ENCODE data around the gene PRKACB.

Gene PRKACB

GRCh38 chr1:84117868-84118267, 26.2 kb upstream of the PRKACB start:
- Histone ChIP-seq H3K27ac (no peak overlapping the region), H3K4me3 (no peak overlapping the region), H3K4me2 (no peak overlapping the region), H3K9me3 (no peaks in the 10 kb centered on the region), H3K9ac (no peak overlapping the region), H3K36me3 (no peaks in the 10 kb centered on the region), H3K4me1 (no peaks in the 10 kb centered on the region), H3K27me3 (no peaks in the 10 kb centered on the region), H4K20me1 (no peaks in the 10 kb centered on the region)
- no peak for TF ChIP-seq Cebpa-rat (IDR thresholded peaks at IDR 0.05)

GRCh38 chr1:84121360-84121759, 22.7 kb upstream of the PRKACB start:
- no peak for TF ChIP-seq Cebpa-rat (IDR thresholded peaks at IDR 0.05)
- no peaks in the 10 kb centered on the region for H3K9me3 ChIP-seq
- no peak overlapping the region for H3K4me3 ChIP-seq
- no peaks in the 10 kb centered on the region for H3K27me3 ChIP-seq
- no peak overlapping the region for H3K27ac ChIP-seq
- H3K4me2 ChIP-seq = no peak overlapping the region
- no peak overlapping the region for H3K9ac ChIP-seq
- no peaks in the 10 kb centered on the region for H3K36me3 ChIP-seq
- H3K4me1 ChIP-seq = no peaks in the 10 kb centered on the region
- no peaks in the 10 kb centered on the region for H4K20me1 ChIP-seq

GRCh38 chr1:84122780-84123382, 21.2 kb upstream of the PRKACB start:
- Histone ChIP-seq H3K4me1 (no peaks in the 10 kb centered on the region), H3K27ac (no peak overlapping the region), H4K20me1 (no peaks in the 10 kb centered on the region), H3K36me3 (no peaks in the 10 kb centered on the region), H3K9ac (no peak overlapping the region), H3K27me3 (no peaks in the 10 kb centered on the region), H3K4me2 (no peak overlapping the region), H3K9me3 (no peaks in the 10 kb centered on the region), H3K4me3 (no peak overlapping the region)
- no peak for TF ChIP-seq Cebpa-rat (IDR thresholded peaks at IDR 0.05)

GRCh38 chr1:84133479-84133878, 10.6 kb upstream of the PRKACB start:
- no peaks in the 10 kb centered on the region for H3K9me3 ChIP-seq
- H3K9ac ChIP-seq = no peak overlapping the region
- no peak overlapping the region for H3K4me2 ChIP-seq
- no peak overlapping the region for H3K27ac ChIP-seq
- H3K36me3 ChIP-seq = no peaks in the 10 kb centered on the region
- H3K4me3 ChIP-seq = no peak overlapping the region
- TF ChIP-seq Cebpa-rat (IDR thresholded peaks at IDR 0.05) = no peak
- H4K20me1 ChIP-seq = no peaks in the 10 kb centered on the region
- H3K4me1 ChIP-seq = no peaks in the 10 kb centered on the region
- no peaks in the 10 kb centered on the region for H3K27me3 ChIP-seq

GRCh38 chr1:84135341-84135740, 8.7 kb upstream of the PRKACB start:
- Histone ChIP-seq H3K27me3 (no peaks in the 10 kb centered on the region), H3K4me2 (no peak overlapping the region), H3K36me3 (no peaks in the 10 kb centered on the region), H3K27ac (no peak overlapping the region), H4K20me1 (no peaks in the 10 kb centered on the region), H3K4me3 (no peak overlapping the region), H3K9ac (no peak overlapping the region), H3K9me3 (0 out of 2 replicates have a peak, but pooled peaks cover 4% of the 10 kb centered on the region), H3K4me1 (no peaks in the 10 kb centered on the region)
- TF ChIP-seq Cebpa-rat (IDR thresholded peaks at IDR 0.05) = no peak

- Histone ChIP-seq H3K27ac (no peak overlapping the region), H3K4me3 (no peak overlapping the region), H4K20me1 (no peaks in the 10 kb centered on the region), H3K4me2 (no peak overlapping the region), H3K9ac (no peak overlapping the region), H3K9me3 (0 out of 2 replicates have a peak, but pooled peaks cover 4% of the 10 kb centered on the region), H3K4me1 (peaks cover 31% of the 10 kb centered on the region), H3K27me3 (no peaks in the 10 kb centered on the region), H3K36me3 (no peaks in the 10 kb centered on the region)
- no peak for TF ChIP-seq Cebpa-rat (IDR thresholded peaks at IDR 0.05)
These were observed 2.7 kb upstream of the PRKACB start for GRCh38 chr1:84141182-84142003.

GRCh38 chr1:84145068-84145467, 997 bp downstream of the PRKACB start:
- H3K9ac ChIP-seq = no peak overlapping the region
- H3K9me3 ChIP-seq = no peaks in the 10 kb centered on the region

GRCh38 chr1:84146411-84147032, 2.5 kb downstream of the PRKACB start:
- no peaks in the 10 kb centered on the region for H4K20me1 ChIP-seq
- no peak overlapping the region for H3K27ac ChIP-seq
- H3K27me3 ChIP-seq = no peaks in the 10 kb centered on the region
- TF ChIP-seq Cebpa-rat (IDR thresholded peaks at IDR 0.05) = no peak
- H3K4me1 ChIP-seq = peaks cover 47% of the 10 kb centered on the region
- 0 out of 2 replicates have a peak, but pooled peaks cover 3% of the 10 kb centered on the region for H3K9me3 ChIP-seq
- no peak overlapping the region for H3K4me3 ChIP-seq
- H3K9ac ChIP-seq = no peak overlapping the region
- no peaks in the 10 kb centered on the region for H3K36me3 ChIP-seq
- 0 out of 2 replicates have a peak overlapping the region, but pooled peaks have one; percentile 10 for H3K4me2 ChIP-seq

More at GRCh38 chr1:84145068-84145467, 997 bp downstream of the PRKACB start:
- H4K20me1 ChIP-seq = no peaks in the 10 kb centered on the region
- H3K4me2 ChIP-seq = peak overlapping the region; percentile 54
- peaks cover 34% of the 10 kb centered on the region for H3K4me1 ChIP-seq
- no peaks in the 10 kb centered on the region for H3K36me3 ChIP-seq
- no peak for TF ChIP-seq Cebpa-rat (IDR thresholded peaks at IDR 0.05)
- H3K27ac ChIP-seq = 0 out of 2 replicates have a peak overlapping the region, but pooled peaks have one; percentile 7
- H3K4me3 ChIP-seq = peak overlapping the region; percentile 32; the same call in 1 of the 2 replicates
- no peaks in the 10 kb centered on the region for H3K27me3 ChIP-seq

- Histone ChIP-seq H3K4me1 (peaks cover 59% of the 10 kb centered on the region), H3K9ac (no peak overlapping the region), H3K27me3 (no peaks in the 10 kb centered on the region), H3K9me3 (0 out of 2 replicates have a peak, but pooled peaks cover 3% of the 10 kb centered on the region), H4K20me1 (no peaks in the 10 kb centered on the region), H3K4me3 (no peak overlapping the region), H3K36me3 (no peaks in the 10 kb centered on the region), H3K27ac (no peak overlapping the region), H3K4me2 (no peak overlapping the region)
- TF ChIP-seq Cebpa-rat (IDR thresholded peaks at IDR 0.05) = no peak
These were observed 4.7 kb downstream of the PRKACB start for GRCh38 chr1:84148758-84149157.

GRCh38 chr1:84152649-84153056, 8.6 kb downstream of the PRKACB start:
- no peak overlapping the region for H3K9ac ChIP-seq
- TF ChIP-seq Cebpa-rat (IDR thresholded peaks at IDR 0.05) = no peak
- H3K36me3 ChIP-seq = no peaks in the 10 kb centered on the region
- H3K4me3 ChIP-seq = no peak overlapping the region
- no peaks in the 10 kb centered on the region for H3K27me3 ChIP-seq
- H3K27ac ChIP-seq = peak overlapping the region; percentile 15; the same call in 1 of the 2 replicates
- no peaks in the 10 kb centered on the region for H4K20me1 ChIP-seq
- 0 out of 2 replicates have a peak, but pooled peaks cover 3% of the 10 kb centered on the region for H3K9me3 ChIP-seq
- peak overlapping the region; percentile 44 for H3K4me2 ChIP-seq
- peaks cover 31% of the 10 kb centered on the region for H3K4me1 ChIP-seq
